HEK293 (cell line): ENCODE measurements around the gene GRK5.

Source experiments
- CTCF ChIP-seq: fragments of 450-650 bp; formaldehyde crosslinking; IDR thresholded peaks from 2 replicates; pipeline ENCODE4 v1.5.1; 2016; ENCODE audit warnings: missing biosample characterization, missing genetic modification characterization
- SETDB1 ChIP-seq: IDR thresholded peaks from one replicate; pipeline ENCODE4 v1.6.1; 2017; ENCODE audit warnings: mild to moderate bottlenecking, low read length, moderate library complexity, mixed read lengths; ENCODE audit not compliant: insufficient read length
- ZBTB20 ChIP-seq: fragments of 450-650 bp; formaldehyde crosslinking; IDR thresholded peaks from 2 replicates; pipeline ENCODE4 v1.5.1; 2016; ENCODE audit warnings: missing biosample characterization, missing genetic modification characterization
- ZEB2 ChIP-seq: fragments of 450-650 bp; formaldehyde crosslinking; IDR thresholded peaks from 2 replicates; pipeline ENCODE4 v1.5.1; 2016; ENCODE audit warnings: missing biosample characterization, missing genetic modification characterization
- ZNF747 ChIP-seq: fragments of 450-650 bp; formaldehyde crosslinking; IDR thresholded peaks from 2 replicates; pipeline ENCODE4 v1.5.1; 2016; ENCODE audit warnings: missing biosample characterization, missing genetic modification characterization
- TF ChIP-seq, protein P1 (sequence below): fragments of 450-650 bp; formaldehyde crosslinking; IDR thresholded peaks from 2 replicates; pipeline ENCODE4 v1.5.1; 2016; ENCODE audit warnings: missing biosample characterization, missing genetic modification characterization, low read depth

DNA sequence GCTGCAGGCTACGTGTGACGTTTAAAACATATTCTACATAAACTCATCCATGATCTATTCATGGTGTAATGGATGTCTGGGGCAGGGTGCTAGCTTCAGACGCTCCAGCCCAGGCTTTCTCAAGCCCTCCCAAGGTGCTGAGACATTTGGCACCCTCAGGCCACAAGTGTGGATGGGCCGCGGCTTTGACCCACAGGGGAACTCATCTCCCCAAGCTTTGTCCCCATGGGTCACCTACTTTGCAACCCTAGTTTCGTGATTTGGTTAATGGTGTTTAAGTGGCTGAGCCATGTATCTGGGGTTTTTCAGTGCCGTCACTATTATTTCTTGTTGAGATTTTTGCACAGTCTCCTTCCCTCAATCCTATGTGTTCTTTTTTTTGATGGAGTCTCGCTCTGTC is 66.0 kb downstream of the GRK5 start:
- TF ChIP-seq, protein P1, sequence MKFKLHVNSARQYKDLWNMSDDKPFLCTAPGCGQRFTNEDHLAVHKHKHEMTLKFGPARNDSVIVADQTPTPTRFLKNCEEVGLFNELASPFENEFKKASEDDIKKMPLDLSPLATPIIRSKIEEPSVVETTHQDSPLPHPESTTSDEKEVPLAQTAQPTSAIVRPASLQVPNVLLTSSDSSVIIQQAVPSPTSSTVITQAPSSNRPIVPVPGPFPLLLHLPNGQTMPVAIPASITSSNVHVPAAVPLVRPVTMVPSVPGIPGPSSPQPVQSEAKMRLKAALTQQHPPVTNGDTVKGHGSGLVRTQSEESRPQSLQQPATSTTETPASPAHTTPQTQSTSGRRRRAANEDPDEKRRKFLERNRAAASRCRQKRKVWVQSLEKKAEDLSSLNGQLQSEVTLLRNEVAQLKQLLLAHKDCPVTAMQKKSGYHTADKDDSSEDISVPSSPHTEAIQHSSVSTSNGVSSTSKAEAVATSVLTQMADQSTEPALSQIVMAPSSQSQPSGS = no peak
- TF ChIP-seq ZEB2 (no peak), ZNF747 (tag by site-specific recombination) (no peak), SETDB1 (no peak), CTCF (tag by site-specific recombination) (no peak), ZBTB20 (tag by site-specific recombination) (no peak)
